MV-4-11 (cell line): ENCODE data around the gene SNX7.

Experiments used
- DNase-seq: peaks from one replicate; lab custom pipeline; 2025; lab: John Stamatoyannopoulos, UW

Gene SNX7

DNA sequence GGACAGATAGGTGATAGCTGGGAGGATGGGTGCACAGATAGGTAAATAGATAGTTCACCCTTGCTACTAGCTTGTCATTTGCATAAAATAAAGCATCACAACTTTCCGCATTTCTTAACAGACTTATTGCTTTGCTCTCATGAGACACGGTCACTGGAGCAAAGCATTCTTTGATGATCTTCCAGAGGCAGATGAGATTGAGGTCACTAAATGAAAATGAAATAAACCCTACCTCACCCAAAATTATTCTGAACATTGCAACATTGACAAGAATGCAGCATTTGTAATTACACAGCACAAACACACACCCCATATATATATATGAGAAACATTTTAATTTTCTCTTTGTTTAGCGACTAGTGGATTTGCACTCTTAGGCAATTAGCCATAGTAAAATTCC lies 107.6 kb downstream of the SNX7 start:
- DNase-seq = no peak

GRCh38 chr1:98781906-98782305 lies 120.4 kb downstream of the SNX7 start:
- no peak for DNase-seq

DNA sequence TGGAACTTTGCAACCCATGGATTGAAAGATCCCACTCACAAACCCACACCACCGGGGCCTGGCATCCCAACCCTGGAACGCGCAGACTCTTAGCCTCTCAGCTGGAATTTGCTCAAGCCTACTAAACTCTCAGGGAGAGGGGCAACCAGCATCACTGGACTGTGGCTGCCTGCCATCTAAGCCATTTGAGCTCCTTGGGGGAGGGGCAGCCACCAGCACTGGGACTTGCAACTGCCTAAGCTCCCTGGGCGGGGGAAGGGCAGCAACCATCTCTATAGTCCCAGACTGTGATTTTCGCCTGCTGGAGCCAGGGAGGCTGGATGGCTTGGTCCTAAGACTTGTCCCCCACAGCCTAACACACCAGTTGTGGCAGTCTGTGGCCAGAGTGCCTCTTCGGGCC lies 122.3 kb downstream of the SNX7 start:
- no peak for DNase-seq

DNA sequence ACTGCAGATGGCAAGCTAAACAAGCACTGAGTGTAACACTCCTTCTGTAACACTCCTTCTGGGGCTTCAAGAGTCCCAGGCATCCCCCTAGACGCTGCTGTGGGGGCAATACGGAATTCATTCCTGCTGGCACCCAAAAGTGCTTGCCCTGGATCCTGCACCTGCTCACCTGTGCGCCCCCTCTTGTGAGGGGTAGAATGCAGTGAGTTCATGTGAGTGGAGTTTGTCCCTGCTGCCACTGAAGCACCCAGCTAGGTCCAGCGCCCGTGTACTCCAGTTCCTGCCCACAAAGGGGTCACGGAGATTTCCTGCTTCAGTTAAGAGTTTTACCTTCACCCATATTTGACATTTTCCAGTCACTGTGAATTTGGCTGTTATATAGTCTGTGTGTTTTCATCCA lies 130.0 kb downstream of the SNX7 start:
- no peak for DNase-seq

DNA sequence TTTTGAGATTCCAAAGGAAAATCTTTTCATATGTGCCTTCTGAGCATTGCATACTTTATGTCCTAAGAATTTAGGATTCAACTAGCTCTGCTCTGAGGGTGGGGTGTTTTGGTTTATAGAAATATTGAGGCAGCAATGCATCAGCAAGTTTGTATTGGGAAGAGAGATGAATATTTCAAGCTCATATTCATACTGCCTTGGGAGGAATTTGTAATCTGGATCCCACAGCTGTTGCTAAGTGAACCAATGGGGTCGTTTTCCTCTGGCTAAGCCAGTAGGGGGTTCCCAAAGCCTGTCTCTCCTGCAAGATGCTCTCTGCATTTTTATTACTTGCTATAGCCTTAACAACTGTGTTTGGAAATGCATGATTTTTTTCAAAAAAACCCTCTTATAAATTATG lies 130.6 kb downstream of the SNX7 start:
- no peak for DNase-seq

- no peak for DNase-seq
These were observed 131.6 kb downstream of the SNX7 start for GRCh38 chr1:98793136-98793535.

DNA sequence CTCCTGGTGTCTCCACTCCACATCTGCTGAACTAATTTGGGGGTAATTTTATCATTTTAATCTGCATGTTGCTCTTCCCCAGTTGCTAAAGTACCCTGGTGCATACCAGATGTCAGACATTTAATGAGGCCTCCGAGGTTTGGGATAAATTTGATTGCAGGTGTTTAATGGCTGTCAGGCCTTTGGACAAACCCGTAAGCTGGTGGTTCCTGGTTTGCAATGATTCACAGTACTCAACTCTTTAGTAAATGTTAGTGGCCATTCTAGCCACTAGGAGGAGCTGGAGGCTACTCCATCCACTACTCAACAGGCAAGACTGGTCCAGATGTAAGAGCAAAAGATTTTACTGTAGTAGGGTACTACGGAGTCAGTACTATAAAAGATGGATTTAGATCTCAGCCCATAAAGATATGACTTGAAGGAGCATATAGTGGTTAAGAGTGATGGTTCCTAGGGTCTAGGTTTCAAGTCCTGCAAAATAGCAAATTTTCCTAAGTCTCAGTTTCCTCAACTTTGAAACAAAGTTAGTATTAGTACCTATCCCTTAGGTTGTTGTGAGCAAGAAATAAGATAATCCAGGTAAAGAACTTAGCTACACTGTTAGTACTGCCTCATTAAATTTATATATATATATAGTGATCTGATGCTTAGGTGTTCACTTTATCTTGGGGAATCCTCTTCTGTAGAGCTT lies 132.8 kb downstream of the SNX7 start:
- DNase-seq = peak; percentile 62

DNA sequence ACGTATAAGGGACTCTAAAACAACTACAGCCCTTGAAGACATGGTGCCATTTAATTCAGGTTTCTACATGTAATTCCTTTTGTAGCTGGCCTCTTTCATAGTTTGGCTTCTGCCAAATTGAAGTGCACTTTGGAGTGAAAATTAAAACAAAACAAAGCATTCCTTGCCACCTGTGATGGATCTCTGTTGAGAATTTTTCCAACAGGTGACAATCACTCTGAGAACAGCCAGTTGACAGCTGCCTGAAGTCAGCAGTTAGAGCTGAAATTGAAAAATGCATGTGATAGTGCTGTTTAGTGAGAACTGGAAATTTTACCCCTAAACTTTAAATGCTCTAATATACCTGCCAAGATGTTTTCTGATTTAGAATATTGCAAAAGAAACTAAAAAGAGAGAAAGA lies 134.5 kb downstream of the SNX7 start:
- DNase-seq = no peak

- no peak for DNase-seq
These were observed 136.0 kb downstream of the SNX7 start for GRCh38 chr1:98797506-98797905.
